Measurements from ENCODE around the gene POU6F2. TPM values are rescaled to one million over a fixed set of nuclear protein-coding genes. Genes with fewer than 3 reads are reported as not detected.

POU6F2 gene
- total RNA-seq, 1 experiment from 2014 or later, result 0.19 TPM

GRCh38 chr7:39137480-39137879, 159.8 kb downstream of the POU6F2 start:
- DNase-seq (ENCODE audit: unreplicated experiment), result no peak
- CTCF ChIA-PET, result interaction anchor here (0.5 to 0.7 kb wide), 3 partner anchors 19 to 311 kb away, joined by 3 to 4 read pairs (median 4); no protein-coding TSS in a partner anchor
- no TSS peak for BruUV-seq (replicated peaks)
- POLR2A ChIA-PET, result no interaction called here
- H3K4me1 Mint-ChIP-seq (ENCODE audit: insufficient read depth, unreplicated experiment), result no peaks in the 10 kb centered on the region
- TF ChIP-seq, protein P1, sequence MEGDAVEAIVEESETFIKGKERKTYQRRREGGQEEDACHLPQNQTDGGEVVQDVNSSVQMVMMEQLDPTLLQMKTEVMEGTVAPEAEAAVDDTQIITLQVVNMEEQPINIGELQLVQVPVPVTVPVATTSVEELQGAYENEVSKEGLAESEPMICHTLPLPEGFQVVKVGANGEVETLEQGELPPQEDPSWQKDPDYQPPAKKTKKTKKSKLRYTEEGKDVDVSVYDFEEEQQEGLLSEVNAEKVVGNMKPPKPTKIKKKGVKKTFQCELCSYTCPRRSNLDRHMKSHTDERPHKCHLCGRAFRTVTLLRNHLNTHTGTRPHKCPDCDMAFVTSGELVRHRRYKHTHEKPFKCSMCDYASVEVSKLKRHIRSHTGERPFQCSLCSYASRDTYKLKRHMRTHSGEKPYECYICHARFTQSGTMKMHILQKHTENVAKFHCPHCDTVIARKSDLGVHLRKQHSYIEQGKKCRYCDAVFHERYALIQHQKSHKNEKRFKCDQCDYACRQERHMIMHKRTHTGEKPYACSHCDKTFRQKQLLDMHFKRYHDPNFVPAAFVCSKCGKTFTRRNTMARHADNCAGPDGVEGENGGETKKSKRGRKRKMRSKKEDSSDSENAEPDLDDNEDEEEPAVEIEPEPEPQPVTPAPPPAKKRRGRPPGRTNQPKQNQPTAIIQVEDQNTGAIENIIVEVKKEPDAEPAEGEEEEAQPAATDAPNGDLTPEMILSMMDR (IDR thresholded peaks at IDR 0.05; ENCODE audit: unreplicated experiment), result no peak
- no peaks in the 10 kb centered on the region for H3K9me3 Mint-ChIP-seq (ENCODE audit: unreplicated experiment)
- H3K27ac Mint-ChIP-seq (ENCODE audit: low read depth, unreplicated experiment), result no peak overlapping the region
- H3K36me3 Mint-ChIP-seq (ENCODE audit: insufficient read depth, unreplicated experiment), result no peaks in the 10 kb centered on the region
- no peak overlapping the region for H3K4me3 Mint-ChIP-seq (ENCODE audit: unreplicated experiment)
- intact Hi-C loops (cut with micrococcal nuclease), result no loop called here
- H3K27me3 Mint-ChIP-seq (ENCODE audit: insufficient read depth, unreplicated experiment), result peaks cover 46% of the 10 kb centered on the region

GRCh38 chr7:39142750-39143149, 165.0 kb downstream of the POU6F2 start:
- H3K27ac Mint-ChIP-seq (ENCODE audit: low read depth, unreplicated experiment), result no peak overlapping the region
- TF ChIP-seq, protein P1 (IDR thresholded peaks at IDR 0.05; ENCODE audit: unreplicated experiment), result no peak
- H3K36me3 Mint-ChIP-seq (ENCODE audit: insufficient read depth, unreplicated experiment), result no peaks in the 10 kb centered on the region
- CTCF ChIA-PET, result no interaction called here
- no TSS peak for BruUV-seq (replicated peaks)
- POLR2A ChIA-PET, result no interaction called here
- H3K9me3 Mint-ChIP-seq (ENCODE audit: unreplicated experiment), result no peaks in the 10 kb centered on the region
- intact Hi-C loops (cut with micrococcal nuclease), result no loop called here
- H3K27me3 Mint-ChIP-seq (ENCODE audit: insufficient read depth, unreplicated experiment), result peaks cover 74% of the 10 kb centered on the region
- DNase-seq (ENCODE audit: unreplicated experiment), result no peak
- H3K4me1 Mint-ChIP-seq (ENCODE audit: insufficient read depth, unreplicated experiment), result no peaks in the 10 kb centered on the region
- no peak overlapping the region for H3K4me3 Mint-ChIP-seq (ENCODE audit: unreplicated experiment)

GRCh38 chr7:39144420-39144819, 166.7 kb downstream of the POU6F2 start:
- ChIA-PET CTCF (no interaction called here), POLR2A (no interaction called here)

GRCh38 chr7:39145283-39145682, 167.6 kb downstream of the POU6F2 start:
- POLR2A ChIA-PET, result no interaction called here
- intact Hi-C loops (cut with micrococcal nuclease), result no loop called here
- H3K27me3 Mint-ChIP-seq (ENCODE audit: insufficient read depth, unreplicated experiment), result peaks cover 72% of the 10 kb centered on the region
- BruUV-seq (replicated peaks), result no TSS peak
- H3K9me3 Mint-ChIP-seq (ENCODE audit: unreplicated experiment), result no peaks in the 10 kb centered on the region
- no peaks in the 10 kb centered on the region for H3K36me3 Mint-ChIP-seq (ENCODE audit: insufficient read depth, unreplicated experiment)
- CTCF ChIA-PET, result no interaction called here
- no peak overlapping the region for H3K27ac Mint-ChIP-seq (ENCODE audit: low read depth, unreplicated experiment)
- TF ChIP-seq, protein P1 (IDR thresholded peaks at IDR 0.05; ENCODE audit: unreplicated experiment), result no peak
- no peak overlapping the region for H3K4me3 Mint-ChIP-seq (ENCODE audit: unreplicated experiment)
- no peak for DNase-seq (ENCODE audit: unreplicated experiment)
- no peaks in the 10 kb centered on the region for H3K4me1 Mint-ChIP-seq (ENCODE audit: insufficient read depth, unreplicated experiment)

More at GRCh38 chr7:39144420-39144819, 166.7 kb downstream of the POU6F2 start:
- TF ChIP-seq, protein P1 (IDR thresholded peaks at IDR 0.05; ENCODE audit: unreplicated experiment), result no peak
- no peaks in the 10 kb centered on the region for H3K9me3 Mint-ChIP-seq (ENCODE audit: unreplicated experiment)
- no peak overlapping the region for H3K27ac Mint-ChIP-seq (ENCODE audit: low read depth, unreplicated experiment)
- no peaks in the 10 kb centered on the region for H3K36me3 Mint-ChIP-seq (ENCODE audit: insufficient read depth, unreplicated experiment)
- H3K27me3 Mint-ChIP-seq (ENCODE audit: insufficient read depth, unreplicated experiment), result peaks cover 81% of the 10 kb centered on the region
- no peaks in the 10 kb centered on the region for H3K4me1 Mint-ChIP-seq (ENCODE audit: insufficient read depth, unreplicated experiment)
- BruUV-seq (replicated peaks), result no TSS peak
- no peak overlapping the region for H3K4me3 Mint-ChIP-seq (ENCODE audit: unreplicated experiment)
- no peak for DNase-seq (ENCODE audit: unreplicated experiment)
- intact Hi-C loops (cut with micrococcal nuclease), result no loop called here

Measured in MCF 10A (cell line).